ENCODE results near the gene DPT. TPM values are rescaled to one million over a fixed set of nuclear protein-coding genes. Genes with fewer than 3 reads are reported as not detected.

Gene DPT
- total and polyA plus RNA-seq, 10 of the 15 experiments (the other 5 are each of a cell fraction or from before 2014, with no cell fraction given): 0.05 to 0.10 TPM; not detected in 8

GRCh38 chr1:168691541-168691940 lies 37.5 kb downstream of the DPT start:
- no peaks in the 10 kb centered on the region for H3K9me3 ChIP-seq (replicated peaks; ENCODE audit: control insufficient read depth, insufficient read depth, low read length)
- in situ Hi-C loops (cut with MboI): no loop called here
- RAD21 ChIA-PET (ENCODE audit: unreplicated experiment): no interaction called here
- no peak overlapping the region for H3K27ac ChIP-seq (ENCODE audit: control insufficient read depth, insufficient read depth)
- no peak for FAIRE-seq
- no TSS peak for BruUV-seq (replicated peaks)
- DNase-seq (ENCODE audit: low read depth, low spot score): no peak
- no peaks in the 10 kb centered on the region; a peak in 2 of 4 replicates for H3K27me3 ChIP-seq (replicated peaks in 1 of 2; ENCODE audit: control insufficient read depth in 2 of 2, insufficient read depth in 2 of 2, low read length in 1 of 2)
- SMC1A ChIA-PET (ENCODE audit: uncharacterized antibody, unreplicated experiment): interaction anchor here (1.1 kb wide), 1 partner anchor 351 kb away, joined by 3 read pairs; no protein-coding TSS in a partner anchor
- H3K9ac ChIP-seq (ENCODE audit: control insufficient read depth, insufficient read depth, low read length): no peak overlapping the region
- H2AFZ ChIP-seq (ENCODE audit: control insufficient read depth, low read depth, low read length): no peak overlapping the region
- intact Hi-C loops (cut with micrococcal nuclease; ENCODE audit: unreplicated experiment): no loop called here
- H3K79me2 ChIP-seq (ENCODE audit: control insufficient read depth, insufficient read depth, low read length): no peaks in the 10 kb centered on the region
- no peak overlapping the region for H3K4me3 ChIP-seq
- no peaks in the 10 kb centered on the region for H3K36me3 ChIP-seq (ENCODE audit: control insufficient read depth in 2 of 2, insufficient read depth in 2 of 2, low read length in 1 of 2)
- CTCF ChIA-PET: no interaction called here
- POLR2A ChIA-PET: no interaction called here
- no peak overlapping the region for H3K4me2 ChIP-seq (ENCODE audit: control insufficient read depth, insufficient read depth)
- 62% methylated on average over 5 of the region's 5 CpGs for WGBS (ENCODE audit: insufficient coverage, insufficient replicate concordance, low lambda C conversion rate, missing lambda C conversion rate)
- no peak for ATAC-seq
- TF ChIP-seq PKNOX1 (IDR thresholded peaks at IDR 0.05): no peak
- TF ChIP-seq POU2F2 (IDR thresholded peaks at IDR 0.05; ENCODE audit: borderline replicate concordance, low read depth, low read length): no peak
- no peaks in the 10 kb centered on the region for H4K20me1 ChIP-seq (ENCODE audit: control insufficient read depth, insufficient read depth)
- H3K4me1 ChIP-seq (ENCODE audit: control insufficient read depth, insufficient read depth, low read length): no peaks in the 10 kb centered on the region

- SMC1A ChIA-PET (ENCODE audit: uncharacterized antibody, unreplicated experiment): interaction anchor here (0.6 to 1.2 kb wide), 3 partner anchors 16 to 352 kb away, joined by 3 to 4 read pairs (median 3); no protein-coding TSS in a partner anchor
- POLR2A ChIA-PET: no interaction called here
- H3K36me3 ChIP-seq (ENCODE audit: control insufficient read depth in 2 of 2, insufficient read depth in 2 of 2, low read length in 1 of 2): no peaks in the 10 kb centered on the region
- RAD21 ChIA-PET (ENCODE audit: unreplicated experiment): no interaction called here
- BruUV-seq (replicated peaks): no TSS peak
- WGBS (ENCODE audit: insufficient coverage, insufficient replicate concordance, low lambda C conversion rate, missing lambda C conversion rate): 44% methylated on average over 8 of the region's 8 CpGs
- no peak overlapping the region for H3K4me2 ChIP-seq (ENCODE audit: control insufficient read depth, insufficient read depth)
- in situ Hi-C loops (cut with MboI) (no loop called here), intact Hi-C loops (cut with micrococcal nuclease; ENCODE audit: unreplicated experiment) (no loop called here)
- no peak overlapping the region for H2AFZ ChIP-seq (ENCODE audit: control insufficient read depth, low read depth, low read length)
- no peak overlapping the region for H3K4me3 ChIP-seq
- no peak for DNase-seq (ENCODE audit: low read depth, low spot score)
- H3K9me3 ChIP-seq (replicated peaks; ENCODE audit: control insufficient read depth, insufficient read depth, low read length): no peaks in the 10 kb centered on the region
- no peaks in the 10 kb centered on the region for H3K79me2 ChIP-seq (ENCODE audit: control insufficient read depth, insufficient read depth, low read length)
- H3K27me3 ChIP-seq (replicated peaks in 1 of 2; ENCODE audit: control insufficient read depth in 2 of 2, insufficient read depth in 2 of 2, low read length in 1 of 2): no peaks in the 10 kb centered on the region; a peak in 1 of 4 replicates
- no peaks in the 10 kb centered on the region for H3K4me1 ChIP-seq (ENCODE audit: control insufficient read depth, insufficient read depth, low read length)
- H4K20me1 ChIP-seq (ENCODE audit: control insufficient read depth, insufficient read depth): no peaks in the 10 kb centered on the region
- no peak overlapping the region for H3K9ac ChIP-seq (ENCODE audit: control insufficient read depth, insufficient read depth, low read length)
- no peak for FAIRE-seq
- CTCF ChIA-PET: interaction anchor here (0.8 to 1.7 kb wide), 4 partner anchors 9 to 63 kb away, joined by 3 to 4 read pairs (median 3); no protein-coding TSS in a partner anchor
- H3K27ac ChIP-seq (ENCODE audit: control insufficient read depth, insufficient read depth): no peak overlapping the region
- ATAC-seq: no peak
- no peak for TF ChIP-seq MAX (IDR thresholded peaks at IDR 0.05; ENCODE audit: low read depth, low read length)
- no peak for TF ChIP-seq ZNF592 (IDR thresholded peaks at IDR 0.05)
- TF ChIP-seq RUNX3 (IDR thresholded peaks at IDR 0.05; ENCODE audit: low read length): no peak
- TF ChIP-seq ZNF24 (IDR thresholded peaks at IDR 0.05): no peak
- no peak for TF ChIP-seq MEF2A (IDR thresholded peaks at IDR 0.05; ENCODE audit: insufficient read depth, low read depth, low read length)
- TF ChIP-seq ZZZ3 (IDR thresholded peaks at IDR 0.05; ENCODE audit: control insufficient read depth, insufficient read length, low read depth): no peak
- no peak for TF ChIP-seq TARDBP (IDR thresholded peaks at IDR 0.05; ENCODE audit: borderline replicate concordance)
- no peak for TF ChIP-seq CBX3 (IDR thresholded peaks at IDR 0.05; ENCODE audit: borderline replicate concordance, low read depth)
- no peak for TF ChIP-seq TBL1XR1 (IDR thresholded peaks at IDR 0.05; ENCODE audit: low read depth, low read length)
These were observed 39.0 kb downstream of the DPT start for GRCh38 chr1:168689726-168690602.
